IMR-90 (cell line): Measurements from ENCODE around the gene RHBDD2. TPM values are rescaled to one million over a fixed set of nuclear protein-coding genes. Genes with fewer than 3 reads are reported as not detected.

Experiments used
- ATAC-seq: fragments of 200-7000 bp; cut with Tn5 transposase; 2 replicates; pipeline ENCODE4 v1.9.1; 2020; ENCODE audit warnings: low read depth, mild to moderate bottlenecking, moderate library complexity
- BruUV-seq: library from RNA; stranded (reverse); fragments of 400-500 nt; replicated peaks from 2 replicates; lab custom pipeline; 2021; lab: Mats Ljungman, UMichigan
- CTCF ChIA-PET: fragments of 300-600 bp; formaldehyde crosslinking; extraction: SDS; loops from one replicate; lab custom pipeline; 2021; ENCODE audit warnings: antibody characterized with exemption; lab: Yijun Ruan, JAX
- POLR2A ChIA-PET: fragments of 300-600 bp; sonication (Branson Sonifier 250); formaldehyde crosslinking; loops from one replicate; lab custom pipeline; 2022; ENCODE audit warnings: antibody characterized with exemption; ENCODE audit not compliant: unreplicated experiment; lab: Charles Lee
- DNase-seq: peaks from one replicate; pipeline ENCODE4 v3.0.0; 2013
- H2AFZ ChIP-seq: replicated peaks from 2 replicates; pipeline ENCODE3; 2013; ENCODE audit warnings: low read length, mild to moderate bottlenecking; ENCODE audit not compliant: poor library complexity
- H2AK5ac ChIP-seq: 2 replicates; pipeline ENCODE4 v1.6.1; 2013; ENCODE audit warnings: low read depth, low read length, inconsistent platforms
- H2AK9ac ChIP-seq: replicated peaks from 2 replicates; pipeline ENCODE3; 2013; ENCODE audit warnings: mild to moderate bottlenecking, low read depth, low read length, moderate library complexity; ENCODE audit not compliant: poor library complexity
- H2BK120ac ChIP-seq: 2 replicates; pipeline ENCODE4 v1.6.1; 2013; ENCODE audit warnings: low read depth, low read length, inconsistent platforms
- H2BK15ac ChIP-seq: 3 replicates; pipeline ENCODE4 v1.6.1; 2013; ENCODE audit warnings: low read depth, low read length, inconsistent platforms
- H2BK20ac ChIP-seq: 2 replicates; pipeline ENCODE4 v1.6.1; 2013; ENCODE audit warnings: low read depth, mild to moderate bottlenecking, inconsistent platforms, low read length, moderate library complexity
- H2BK5ac ChIP-seq: 2 replicates; pipeline ENCODE4 v1.6.1; 2013; ENCODE audit warnings: mild to moderate bottlenecking, low read depth, low read length, inconsistent platforms; ENCODE audit not compliant: poor library complexity, severe bottlenecking
- H3K14ac ChIP-seq: replicated peaks from 2 replicates; pipeline ENCODE4 v1.6.1; 2013; ENCODE audit warnings: low read depth, low read length, inconsistent platforms
- H3K18ac ChIP-seq: 2 replicates; pipeline ENCODE4 v1.6.1; 2013; ENCODE audit warnings: low read depth, low read length, control low read depth
- H3K23ac ChIP-seq: 2 replicates; pipeline ENCODE4 v1.6.1; 2013; ENCODE audit warnings: low read depth, low read length, inconsistent platforms
- H3K27ac ChIP-seq: 2 replicates; pipeline ENCODE4 v1.5.1; 2013; ENCODE audit warnings: mild to moderate bottlenecking, control low read depth, low read length; ENCODE audit not compliant: insufficient read depth
- H3K27me3 ChIP-seq: 2 replicates; pipeline ENCODE4 v1.6.1; 2013; ENCODE audit warnings: low read length; ENCODE audit not compliant: control insufficient read depth, insufficient read depth
- H3K36me3 ChIP-seq: 2 replicates; pipeline ENCODE4 v1.6.1; 2013; ENCODE audit warnings: low read length, mixed read lengths; ENCODE audit not compliant: control insufficient read depth, insufficient read depth
- H3K4ac ChIP-seq: 2 replicates; pipeline ENCODE4 v1.6.1; 2013; ENCODE audit warnings: low read depth, low read length, inconsistent platforms
- H3K4me1 ChIP-seq: 2 replicates; pipeline ENCODE4 v1.6.1; 2013; ENCODE audit warnings: low read length, mixed read lengths; ENCODE audit not compliant: control insufficient read depth, insufficient read depth
- H3K4me2 ChIP-seq: 2 replicates; pipeline ENCODE4 v1.6.1; 2013; ENCODE audit warnings: low read depth, mild to moderate bottlenecking, control low read depth, low read length, moderate library complexity
- H3K4me3 ChIP-seq: 2 replicates; pipeline ENCODE4 v1.5.1; 2013; ENCODE audit warnings: low read depth, mild to moderate bottlenecking, control low read depth, low read length, moderate library complexity; ENCODE audit not compliant: insufficient read depth
- H3K56ac ChIP-seq: 2 replicates; pipeline ENCODE4 v1.6.1; 2013; ENCODE audit warnings: low read length, inconsistent platforms; ENCODE audit not compliant: insufficient read depth; ENCODE audit errors: extremely low read depth
- H3K79me1 ChIP-seq, 2 experiments: 2 replicates each; pipeline ENCODE4 v1.6.1; 2013; ENCODE audit warnings: low read length in 2 of 2, inconsistent platforms in 1 of 2, low read depth in 1 of 2
- H3K9ac ChIP-seq: 2 replicates; pipeline ENCODE4 v1.6.1; 2013; ENCODE audit warnings: low read depth, low read length, control low read depth
- H3K9me1 ChIP-seq: 2 replicates; pipeline ENCODE4 v1.6.1; 2013; ENCODE audit warnings: low read length, inconsistent platforms; ENCODE audit not compliant: insufficient read depth
- H3K9me3 ChIP-seq: 2 replicates; pipeline ENCODE4 v1.6.1; 2013; ENCODE audit warnings: low read length; ENCODE audit not compliant: control insufficient read depth, insufficient read depth
- H4K20me1 ChIP-seq: 2 replicates; pipeline ENCODE4 v1.6.1; 2013; ENCODE audit warnings: low read length, inconsistent platforms; ENCODE audit not compliant: insufficient read depth
- H4K5ac ChIP-seq: 2 replicates; pipeline ENCODE4 v1.6.1; 2013; ENCODE audit warnings: mild to moderate bottlenecking, low read depth, low read length, control low read depth
- H4K8ac ChIP-seq, 2 experiments: 2 replicates each; pipeline ENCODE4 v1.6.1; 2013; ENCODE audit warnings: low read depth in 2 of 2, low read length in 2 of 2, control low read depth in 1 of 2, inconsistent platforms in 1 of 2
- H4K91ac ChIP-seq: 2 replicates; pipeline ENCODE4 v1.6.1; 2013; ENCODE audit warnings: low read depth, low read length, inconsistent platforms; ENCODE audit not compliant: insufficient read depth
- BHLHE40 ChIP-seq: fragments of 150-350 bp; IDR thresholded peaks from 2 replicates; pipeline ENCODE4 v1.6.1; 2016; ENCODE audit warnings: mild to moderate bottlenecking, low read depth, low read length
- CEBPB ChIP-seq: IDR thresholded peaks from 2 replicates; pipeline ENCODE4 v1.6.1; 2012; ENCODE audit warnings: low read depth, low read length, improper control_type of control experiment
- CHD1 ChIP-seq: IDR thresholded peaks from 2 replicates; pipeline ENCODE4 v1.6.1; 2012; ENCODE audit warnings: low read depth, low read length, improper control_type of control experiment
- FOS ChIP-seq: fragments of 150-350 bp; IDR thresholded peaks from 2 replicates; pipeline ENCODE4 v1.6.1; 2016; ENCODE audit warnings: low read depth, low read length
- MAFK ChIP-seq: IDR thresholded peaks from 2 replicates; pipeline ENCODE4 v1.6.1; 2012; ENCODE audit warnings: low read depth, low read length, improper control_type of control experiment
- MAZ ChIP-seq: IDR thresholded peaks from 2 replicates; pipeline ENCODE4 v1.6.1; 2012; ENCODE audit warnings: low read depth, mild to moderate bottlenecking, low read length, improper control_type of control experiment, moderate library complexity, borderline replicate concordance
- MXI1 ChIP-seq: IDR thresholded peaks from 2 replicates; pipeline ENCODE4 v1.6.1; 2012; ENCODE audit warnings: low read depth, mild to moderate bottlenecking, low read length, moderate library complexity, borderline replicate concordance
- NFE2L2 ChIP-seq: fragments of 150-350 bp; IDR thresholded peaks from 2 replicates; pipeline ENCODE4 v1.6.1; 2016; ENCODE audit warnings: low read depth, mild to moderate bottlenecking, low read length
- POLR2A ChIP-seq: IDR thresholded peaks from 2 replicates; pipeline ENCODE4 v1.6.1; 2012; ENCODE audit warnings: mild to moderate bottlenecking, low read depth, low read length
- RAD21 ChIP-seq: IDR thresholded peaks from 2 replicates; pipeline ENCODE4 v1.6.1; 2012; ENCODE audit warnings: low read length, improper control_type of control experiment
- RCOR1 ChIP-seq: IDR thresholded peaks from 2 replicates; pipeline ENCODE4 v1.6.1; 2012; ENCODE audit warnings: mild to moderate bottlenecking, low read length, improper control_type of control experiment; ENCODE audit not compliant: insufficient replicate concordance
- RFX5 ChIP-seq: IDR thresholded peaks from 2 replicates; pipeline ENCODE4 v1.8.0; 2012; ENCODE audit warnings: low read depth, mild to moderate bottlenecking, low read length, moderate library complexity
- SMC3 ChIP-seq: fragments of 150-350 bp; IDR thresholded peaks from 2 replicates; pipeline ENCODE4 v1.6.1; 2016; ENCODE audit warnings: low read depth, mild to moderate bottlenecking, antibody characterized with exemption, low read length, moderate library complexity
- WGBS, 2 experiments: methylation state at CpG; one replicate each; pipeline versions ENCODE4 v1.1.5 to v1.1.7; 2013; ENCODE audit warnings: missing lambda C conversion rate in 2 of 2; ENCODE audit not compliant: insufficient read length in 1 of 2; ENCODE audit errors: extremely low coverage in 2 of 2; 5-methylcytosine and 5-hydroxymethylcytosine counted together
- dilution Hi-C: fragments of 300-500 bp; cut with HindIII; formaldehyde crosslinking; loops from one replicate; pipeline ENCODE4 v1.14.3; 2018; ENCODE audit warnings: low sequenced_read_pairs; ENCODE audit not compliant: unreplicated experiment
- in situ Hi-C: fragments of 300-500 bp; cut with MboI; formaldehyde crosslinking; loops from 3 replicates; pipeline ENCODE4 v1.14.3; 2019; ENCODE audit warnings: low sequenced_read_pairs, inconsistent platforms, mixed read lengths
- intact Hi-C: fragments of 100-400 bp; cut with micrococcal nuclease; formaldehyde crosslinking; loops from 2 replicates; pipeline ENCODE4 v1.10.0; 2022
- polyA plus RNA-seq, 3 experiments: library from polyadenylated mRNA; depleted of rRNA; stranded (reverse); fragments of >200 nt; gene quantifications; 2 replicates each; pipeline ENCODE4 v1.2.3, GENCODE V29; 2012; ENCODE audit warnings: low replicate concordance in 1 of 3
- total RNA-seq: library from RNA; depleted of rRNA; stranded (reverse); fragments of >200 nt; gene quantifications from 2 replicates; pipeline ENCODE4 v1.2.3, GENCODE V29; 2012
- TF ChIP-seq, protein P1 (sequence below): conservative IDR thresholded peaks from 2 replicates; pipeline ENCODE4 v1.5.1; 2012; ENCODE audit warnings: mild to moderate bottlenecking, low read depth, low read length, improper control_type of control experiment
- TF ChIP-seq, protein P2 (sequence below): fragments of 150-350 bp; IDR thresholded peaks from 2 replicates; pipeline ENCODE4 v1.6.1; 2016; ENCODE audit warnings: low read depth, mild to moderate bottlenecking, low read length, moderate library complexity, borderline replicate concordance
- TF ChIP-seq, protein P3 (sequence below): fragments of 150-350 bp; IDR thresholded peaks from 2 replicates; pipeline ENCODE4 v1.6.1; 2017; ENCODE audit warnings: mild to moderate bottlenecking, antibody characterized with exemption, low read length, low read depth

RHBDD2 gene
- total and polyA plus RNA-seq, 2 of the 4 experiments (the other 2 are of a cell fraction): 9.7 to 42.4 TPM

DNA sequence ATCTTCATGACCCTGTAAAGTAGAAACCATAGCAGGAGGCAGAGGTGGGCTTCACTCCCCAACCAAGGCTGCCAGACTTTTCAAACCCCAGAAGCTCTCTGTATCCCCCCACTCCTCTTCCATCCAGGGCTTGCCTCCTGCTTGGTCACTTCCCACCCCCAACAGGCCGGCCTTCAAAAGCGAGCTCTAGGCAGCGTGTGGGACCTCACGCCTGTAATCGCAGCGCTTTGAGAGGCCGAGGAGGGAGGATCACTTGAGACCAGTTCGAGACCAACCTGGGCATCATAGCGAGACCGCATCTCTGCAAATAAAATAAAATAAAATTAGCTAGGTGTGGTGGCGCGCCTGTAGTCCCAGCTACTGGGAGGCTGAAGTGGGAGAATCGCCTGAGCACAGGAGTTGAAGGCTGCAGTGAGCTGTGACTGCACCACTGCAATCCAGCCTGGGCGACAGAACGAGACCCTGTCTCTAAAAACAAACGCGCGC lies 35.4 kb downstream of the RHBDD2 start:
- TF ChIP-seq, protein P1, sequence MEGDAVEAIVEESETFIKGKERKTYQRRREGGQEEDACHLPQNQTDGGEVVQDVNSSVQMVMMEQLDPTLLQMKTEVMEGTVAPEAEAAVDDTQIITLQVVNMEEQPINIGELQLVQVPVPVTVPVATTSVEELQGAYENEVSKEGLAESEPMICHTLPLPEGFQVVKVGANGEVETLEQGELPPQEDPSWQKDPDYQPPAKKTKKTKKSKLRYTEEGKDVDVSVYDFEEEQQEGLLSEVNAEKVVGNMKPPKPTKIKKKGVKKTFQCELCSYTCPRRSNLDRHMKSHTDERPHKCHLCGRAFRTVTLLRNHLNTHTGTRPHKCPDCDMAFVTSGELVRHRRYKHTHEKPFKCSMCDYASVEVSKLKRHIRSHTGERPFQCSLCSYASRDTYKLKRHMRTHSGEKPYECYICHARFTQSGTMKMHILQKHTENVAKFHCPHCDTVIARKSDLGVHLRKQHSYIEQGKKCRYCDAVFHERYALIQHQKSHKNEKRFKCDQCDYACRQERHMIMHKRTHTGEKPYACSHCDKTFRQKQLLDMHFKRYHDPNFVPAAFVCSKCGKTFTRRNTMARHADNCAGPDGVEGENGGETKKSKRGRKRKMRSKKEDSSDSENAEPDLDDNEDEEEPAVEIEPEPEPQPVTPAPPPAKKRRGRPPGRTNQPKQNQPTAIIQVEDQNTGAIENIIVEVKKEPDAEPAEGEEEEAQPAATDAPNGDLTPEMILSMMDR: no peak
- TF ChIP-seq FOS (no peak), MXI1 (no peak), CEBPB (no peak), CHD1 (no peak), RAD21 (no peak), NFE2L2 (no peak), MAZ (no peak), RFX5 (no peak), MAFK (no peak), POLR2A (no peak), BHLHE40 (no peak), RCOR1 (no peak), SMC3 (no peak)
- TF ChIP-seq, protein P2, sequence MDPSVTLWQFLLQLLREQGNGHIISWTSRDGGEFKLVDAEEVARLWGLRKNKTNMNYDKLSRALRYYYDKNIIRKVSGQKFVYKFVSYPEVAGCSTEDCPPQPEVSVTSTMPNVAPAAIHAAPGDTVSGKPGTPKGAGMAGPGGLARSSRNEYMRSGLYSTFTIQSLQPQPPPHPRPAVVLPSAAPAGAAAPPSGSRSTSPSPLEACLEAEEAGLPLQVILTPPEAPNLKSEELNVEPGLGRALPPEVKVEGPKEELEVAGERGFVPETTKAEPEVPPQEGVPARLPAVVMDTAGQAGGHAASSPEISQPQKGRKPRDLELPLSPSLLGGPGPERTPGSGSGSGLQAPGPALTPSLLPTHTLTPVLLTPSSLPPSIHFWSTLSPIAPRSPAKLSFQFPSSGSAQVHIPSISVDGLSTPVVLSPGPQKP: no peak
- TF ChIP-seq, protein P3, sequence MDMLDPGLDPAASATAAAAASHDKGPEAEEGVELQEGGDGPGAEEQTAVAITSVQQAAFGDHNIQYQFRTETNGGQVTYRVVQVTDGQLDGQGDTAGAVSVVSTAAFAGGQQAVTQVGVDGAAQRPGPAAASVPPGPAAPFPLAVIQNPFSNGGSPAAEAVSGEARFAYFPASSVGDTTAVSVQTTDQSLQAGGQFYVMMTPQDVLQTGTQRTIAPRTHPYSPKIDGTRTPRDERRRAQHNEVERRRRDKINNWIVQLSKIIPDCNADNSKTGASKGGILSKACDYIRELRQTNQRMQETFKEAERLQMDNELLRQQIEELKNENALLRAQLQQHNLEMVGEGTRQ: no peak
- POLR2A ChIA-PET: no interaction called here
- intact Hi-C loops: loop anchor here (2.0 to 10.0 kb wide), 3 partner anchors 47 to 101 kb away; no protein-coding TSS in a partner anchor

More for the DNA sequence above, 35.4 kb downstream of the RHBDD2 start:
- Histone ChIP-seq H4K91ac (no peak overlapping the region; the same call in 1 of the 2 replicates), H3K18ac (no peak overlapping the region; the same call in 1 of the 2 replicates), H4K5ac (peak overlapping the region; percentile 38), H3K27me3 (no peaks in the 10 kb centered on the region), H3K4me2 (peak overlapping the region; percentile 85), H3K79me1 (peaks cover 23 to 47% of the 10 kb centered on the region in 2 experiments; a peak in 3 of 4 replicates), H3K14ac (peak overlapping the region; percentile 66), H4K20me1 (peaks cover 18% of the 10 kb centered on the region), H3K23ac (peak overlapping the region; percentile 62), H3K9ac (peak overlapping the region; percentile 89), H2AK5ac (peak overlapping the region; percentile 66; the same call in 1 of the 2 replicates), H2BK5ac (peak overlapping the region; percentile 71), H4K8ac (peak overlapping the region; percentile 57 to 84), H3K36me3 (no peaks in the 10 kb centered on the region), H2AK9ac (peak overlapping the region; percentile 74), H3K4me1 (peaks cover 2% of the 10 kb centered on the region), H3K4me3 (peak overlapping the region; percentile 78), H3K9me3 (no peaks in the 10 kb centered on the region), H3K4ac (peak overlapping the region; percentile 67), H2BK120ac (peak overlapping the region; percentile 25), H2BK15ac (peak overlapping the region; percentile 2; the same call in 1 of the 3 replicates), H3K56ac (0 out of 2 replicates have a peak overlapping the region, but pooled peaks have one; percentile 52), H2AFZ (peak overlapping the region; percentile 95), H2BK20ac (no peak overlapping the region), H3K9me1 (peaks cover 7% of the 10 kb centered on the region; the same call in 1 of the 2 replicates), H3K27ac (peak overlapping the region; percentile 86)
- no TSS peak for BruUV-seq
- no peak; the same call in 1 of the 2 replicates for ATAC-seq
- dilution Hi-C loops (no loop called here), in situ Hi-C loops (no loop called here)
- CTCF ChIA-PET: no interaction called here
- DNase-seq: no peak
- 0% methylated on average over 2 of the region's 18 CpGs; no CpG with 5 or more reads in 1 of the 2 experiments for WGBS, 2 experiments
